Transverse colon (tissue), 4 donors: ENCODE results near the gene C20orf202.

Source experiments
- EP300 ChIP-seq: sonication (generic); formaldehyde crosslinking; IDR thresholded peaks from one replicate; pipeline ENCODE4 v1.6.1; 2017; ENCODE audit warnings: antibody characterized with exemption, low read depth
- POLR2A ChIP-seq: fragments of 450-650 bp; IDR thresholded peaks from one replicate; pipeline ENCODE4 v1.6.1; 2016; ENCODE audit warnings: antibody characterized with exemption, mild to moderate bottlenecking, moderate library complexity
- POLR2AphosphoS5 ChIP-seq, 3 donors: sonication (generic); formaldehyde crosslinking; IDR thresholded peaks; one replicate each; pipeline ENCODE4 v1.6.1; 2016; ENCODE audit warnings: antibody characterized with exemption in 3 of 3
- TF ChIP-seq, protein P1 (sequence below), 5 experiments: fragments of 200-600 bp in 3 of 5; fragments of 450-650 bp in 2 of 5; sonication (generic) in 3 of 5; IDR thresholded peaks; 1 replicate in 2 of 5; 2 replicates in 3 of 5; pipeline ENCODE4 v1.5.1; 2016 to 2017; ENCODE audit warnings: antibody characterized with exemption in 5 of 5, inconsistent platforms in 3 of 5, mild to moderate bottlenecking in 2 of 5, moderate library complexity in 1 of 5

DNA sequence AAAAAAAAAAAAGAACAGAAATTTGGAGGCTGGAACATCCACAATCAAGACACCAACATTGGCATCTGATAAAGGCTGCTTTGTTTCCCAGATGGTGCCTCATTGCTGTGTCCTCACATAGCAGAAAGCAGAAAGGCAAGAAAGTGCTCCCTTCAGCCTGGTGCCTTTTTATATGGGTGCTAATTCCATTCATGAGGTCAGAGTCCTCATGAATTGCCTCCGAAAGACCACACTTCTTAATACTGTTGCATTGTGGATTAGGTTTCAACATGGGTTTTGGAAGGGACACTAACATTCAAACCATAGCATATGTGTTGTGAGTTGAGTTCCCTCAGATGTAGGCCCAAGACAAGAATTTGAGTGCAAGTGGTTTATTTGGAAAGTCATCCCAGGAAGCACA lies 8.0 kb upstream of the C20orf202 start:
- TF ChIP-seq, protein P1, sequence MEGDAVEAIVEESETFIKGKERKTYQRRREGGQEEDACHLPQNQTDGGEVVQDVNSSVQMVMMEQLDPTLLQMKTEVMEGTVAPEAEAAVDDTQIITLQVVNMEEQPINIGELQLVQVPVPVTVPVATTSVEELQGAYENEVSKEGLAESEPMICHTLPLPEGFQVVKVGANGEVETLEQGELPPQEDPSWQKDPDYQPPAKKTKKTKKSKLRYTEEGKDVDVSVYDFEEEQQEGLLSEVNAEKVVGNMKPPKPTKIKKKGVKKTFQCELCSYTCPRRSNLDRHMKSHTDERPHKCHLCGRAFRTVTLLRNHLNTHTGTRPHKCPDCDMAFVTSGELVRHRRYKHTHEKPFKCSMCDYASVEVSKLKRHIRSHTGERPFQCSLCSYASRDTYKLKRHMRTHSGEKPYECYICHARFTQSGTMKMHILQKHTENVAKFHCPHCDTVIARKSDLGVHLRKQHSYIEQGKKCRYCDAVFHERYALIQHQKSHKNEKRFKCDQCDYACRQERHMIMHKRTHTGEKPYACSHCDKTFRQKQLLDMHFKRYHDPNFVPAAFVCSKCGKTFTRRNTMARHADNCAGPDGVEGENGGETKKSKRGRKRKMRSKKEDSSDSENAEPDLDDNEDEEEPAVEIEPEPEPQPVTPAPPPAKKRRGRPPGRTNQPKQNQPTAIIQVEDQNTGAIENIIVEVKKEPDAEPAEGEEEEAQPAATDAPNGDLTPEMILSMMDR (IDR thresholded peaks at IDR 0.05) = no peak
- no peak for TF ChIP-seq POLR2AphosphoS5 (IDR thresholded peaks at IDR 0.05)
- no peak for TF ChIP-seq EP300
- TF ChIP-seq POLR2A = no peak
